ENCODE data around the gene GTSE1. TPM values are rescaled to one million over a fixed set of nuclear protein-coding genes. Genes with fewer than 3 reads are reported as not detected.

The GTSE1 gene
- total RNA-seq, 2 donors from 2014 or later, result 2.2 to 7.9 TPM

DNA sequence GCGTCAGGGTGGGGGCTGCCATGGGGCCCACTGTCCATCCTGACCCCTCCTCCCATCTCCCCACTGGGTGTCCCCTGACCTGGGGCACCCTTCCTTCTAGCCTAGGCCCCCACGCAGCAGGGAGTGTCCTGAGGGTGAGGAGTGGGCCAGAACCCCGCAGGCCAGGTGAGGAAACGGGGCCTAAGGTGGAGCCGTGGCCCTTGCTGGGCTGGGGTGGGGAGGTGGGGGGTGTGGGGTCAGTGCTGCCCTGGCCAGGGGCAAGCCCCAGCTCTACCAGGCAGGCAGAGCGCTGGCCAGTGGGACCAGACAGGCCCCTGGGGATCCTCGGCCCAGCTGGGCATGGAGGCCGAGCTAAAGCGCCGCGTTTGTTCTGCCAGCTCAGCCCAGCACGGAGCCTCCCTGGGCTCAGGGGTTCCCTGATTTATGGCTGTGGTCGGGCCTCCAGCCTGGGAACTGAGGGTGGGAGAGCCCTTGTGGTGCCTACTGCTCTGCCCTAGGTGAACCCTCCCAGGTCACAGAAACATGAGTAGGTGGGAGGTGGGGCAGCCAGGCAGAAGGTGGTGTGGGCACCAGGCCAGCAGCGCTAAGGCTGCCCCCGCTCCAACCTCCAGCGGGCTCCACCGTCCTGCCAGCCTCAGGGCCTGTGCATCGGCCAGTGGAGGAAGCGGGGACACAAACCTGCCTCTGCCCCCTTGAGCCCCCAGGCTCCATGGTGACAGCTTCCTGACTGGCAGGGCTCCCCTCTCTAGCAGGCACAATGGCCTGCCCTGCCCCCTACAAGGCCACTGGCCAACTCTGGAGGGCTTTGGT is 61.2 kb downstream of the GTSE1 start:
- no peak for DNase-seq
- intact Hi-C loops (cut with DNase I, micrococcal nuclease), result no loop called here
- peak; percentile 1 for ATAC-seq

DNA sequence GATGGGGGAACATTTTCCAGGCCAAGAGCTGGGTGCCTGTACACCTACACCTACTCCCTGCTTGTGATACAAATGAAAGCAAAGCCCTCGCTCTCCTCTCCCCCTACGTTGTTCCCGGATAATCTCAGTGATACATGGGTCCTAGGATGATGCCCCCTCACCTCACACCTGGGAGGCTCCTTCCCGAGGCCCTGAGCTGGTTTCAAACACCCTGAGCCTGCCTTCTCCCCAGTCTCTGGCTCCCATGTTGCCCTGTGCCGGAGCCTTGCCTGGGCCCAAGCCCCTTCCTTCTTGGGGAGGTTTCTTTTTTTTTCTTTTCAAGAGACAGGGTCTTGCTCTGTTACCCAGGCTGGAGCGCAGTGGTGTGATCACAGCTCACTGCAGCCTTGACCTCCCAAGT is 62.1 kb downstream of the GTSE1 start:
- no peak for DNase-seq
- intact Hi-C loops (cut with DNase I, micrococcal nuclease), result no loop called here

DNA sequence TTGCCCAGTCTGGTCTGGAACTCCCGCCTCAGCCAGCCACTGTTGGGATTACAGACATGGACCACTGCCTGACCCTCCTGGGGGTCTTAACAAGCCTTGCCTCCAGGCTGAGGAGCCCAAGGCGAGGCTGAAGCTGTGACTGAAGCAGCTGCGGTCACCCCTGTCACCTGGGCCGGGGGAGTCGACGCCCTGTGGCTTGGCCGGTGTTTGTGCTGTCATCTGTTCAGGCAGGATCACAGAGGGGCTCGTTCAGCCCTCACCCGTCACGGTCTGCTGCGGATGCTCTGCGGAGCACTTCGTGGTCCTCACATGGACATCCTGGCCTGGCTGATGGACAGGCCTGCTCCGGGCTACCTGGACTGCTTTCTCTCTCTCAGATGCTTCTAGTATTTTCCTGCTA is 62.7 kb downstream of the GTSE1 start:
- no peak for DNase-seq
- intact Hi-C loops (cut with DNase I, micrococcal nuclease), result no loop called here

More for the DNA sequence above, 62.1 kb downstream of the GTSE1 start:
- no peak for ATAC-seq

DNA sequence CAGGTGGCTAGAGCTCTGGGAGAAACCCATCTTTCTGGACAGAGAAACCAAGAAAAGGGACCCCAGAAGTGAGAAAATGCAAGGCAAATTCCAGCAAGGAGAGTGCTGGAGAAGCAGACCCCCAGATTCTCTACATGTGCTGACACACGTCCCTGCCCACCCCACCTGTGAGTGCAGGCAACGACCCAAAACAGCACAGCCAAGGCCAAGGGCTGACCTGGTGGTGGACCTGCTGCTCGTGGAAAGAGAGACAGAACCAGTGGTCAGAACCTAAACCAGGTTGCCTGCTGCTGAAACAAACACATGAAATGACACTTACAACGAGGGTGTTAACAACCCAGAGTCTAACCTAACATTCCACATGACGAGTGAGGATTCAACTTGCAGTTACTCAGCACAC is 63.4 kb downstream of the GTSE1 start:
- DNase-seq, result no peak
- ATAC-seq, result no peak
- intact Hi-C loops (cut with DNase I, micrococcal nuclease), result loop anchor here in 1 of 2 donors (10.0 kb wide), 1 partner anchor 185 kb away; no protein-coding TSS in a partner anchor

More for the DNA sequence above, 62.7 kb downstream of the GTSE1 start:
- ATAC-seq, result no peak

DNA sequence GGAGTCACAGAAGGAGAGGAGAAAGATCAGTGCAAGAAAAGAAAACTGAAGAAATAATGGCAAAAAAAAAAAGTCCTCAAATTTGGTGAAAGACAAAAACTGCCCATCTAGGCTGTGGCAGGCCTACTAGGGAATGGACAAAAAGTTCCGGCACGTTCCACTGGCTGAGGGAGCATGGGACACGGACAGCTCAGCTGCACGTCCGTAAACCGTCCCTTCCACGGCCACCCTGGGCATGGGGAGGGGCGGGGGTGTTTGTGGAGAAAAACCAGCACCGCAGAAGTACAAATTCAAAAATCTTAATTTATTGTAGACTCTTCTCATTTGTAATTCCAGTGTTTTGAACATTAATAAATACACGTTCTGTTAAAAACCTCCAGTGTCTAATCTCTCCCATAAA is 64.2 kb downstream of the GTSE1 start:
- intact Hi-C loops (cut with DNase I, micrococcal nuclease), result loop anchor here in 1 of 2 donors (10.0 kb wide), 1 partner anchor 184 kb away; no protein-coding TSS in a partner anchor
- no peak for ATAC-seq
- no peak for DNase-seq

DNA sequence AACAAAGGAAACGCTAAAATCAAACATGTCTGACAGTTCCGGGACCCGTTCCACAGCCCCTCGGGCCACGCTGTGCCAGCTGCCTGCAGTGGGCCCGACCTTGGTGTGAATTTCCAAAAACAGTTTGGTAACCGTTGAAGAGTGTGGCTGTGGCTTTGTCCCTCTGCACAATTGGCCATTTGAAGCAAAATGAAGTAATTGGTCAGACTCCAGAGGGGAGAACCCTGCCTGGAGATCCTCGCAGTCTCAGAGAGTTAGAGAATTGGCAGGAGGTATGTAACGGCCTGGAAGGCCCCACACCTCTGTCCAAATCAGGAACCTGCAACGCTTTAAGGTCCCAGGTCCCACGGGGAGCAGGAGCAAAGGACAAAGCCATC is 65.1 kb downstream of the GTSE1 start:
- no peak for ATAC-seq
- intact Hi-C loops (cut with DNase I, micrococcal nuclease), result loop anchor here in 1 of 2 donors (10.0 kb wide), 1 partner anchor 183 kb away; no protein-coding TSS in a partner anchor
- DNase-seq, result no peak

DNA sequence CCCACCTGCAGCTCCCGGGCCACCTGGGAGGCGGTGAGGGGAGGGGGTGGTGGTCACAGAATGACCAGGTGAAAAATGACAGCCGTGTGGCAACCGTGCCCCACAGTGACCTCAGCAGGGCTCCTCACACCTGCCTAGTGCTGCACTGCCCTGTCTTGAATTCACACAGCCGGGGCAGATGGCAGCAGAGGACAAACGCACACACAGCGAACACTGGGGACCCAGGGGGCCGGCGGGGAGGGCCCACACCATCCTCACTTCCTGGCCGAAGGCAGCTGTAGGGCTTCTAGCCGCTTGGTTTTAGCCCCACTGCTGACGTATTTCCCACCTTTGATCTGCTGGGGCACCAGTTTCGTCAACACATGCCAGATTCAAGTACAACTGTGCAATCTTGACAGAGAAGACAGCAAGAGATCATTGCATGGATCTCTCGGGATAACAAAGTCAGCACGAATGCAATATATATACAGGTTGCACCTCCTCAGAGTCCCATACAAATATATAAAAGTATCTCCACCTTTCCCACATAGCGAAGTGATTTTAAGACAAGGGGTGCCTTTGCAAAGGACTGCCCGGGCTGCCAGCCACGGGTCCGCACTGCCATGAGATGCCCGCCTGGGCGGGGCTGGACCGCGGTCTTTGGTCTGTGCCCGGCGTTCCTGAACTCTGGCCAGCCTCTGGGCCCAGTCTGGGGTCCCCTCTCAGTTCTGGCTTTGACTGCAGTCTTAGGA is 65.7 kb downstream of the GTSE1 start:
- DNase-seq, result no peak
- intact Hi-C loops (cut with DNase I, micrococcal nuclease), result loop anchor here in 1 of 2 donors (10.0 kb wide), 1 partner anchor 182 kb away; no protein-coding TSS in a partner anchor
- ATAC-seq, result no peak

DNA sequence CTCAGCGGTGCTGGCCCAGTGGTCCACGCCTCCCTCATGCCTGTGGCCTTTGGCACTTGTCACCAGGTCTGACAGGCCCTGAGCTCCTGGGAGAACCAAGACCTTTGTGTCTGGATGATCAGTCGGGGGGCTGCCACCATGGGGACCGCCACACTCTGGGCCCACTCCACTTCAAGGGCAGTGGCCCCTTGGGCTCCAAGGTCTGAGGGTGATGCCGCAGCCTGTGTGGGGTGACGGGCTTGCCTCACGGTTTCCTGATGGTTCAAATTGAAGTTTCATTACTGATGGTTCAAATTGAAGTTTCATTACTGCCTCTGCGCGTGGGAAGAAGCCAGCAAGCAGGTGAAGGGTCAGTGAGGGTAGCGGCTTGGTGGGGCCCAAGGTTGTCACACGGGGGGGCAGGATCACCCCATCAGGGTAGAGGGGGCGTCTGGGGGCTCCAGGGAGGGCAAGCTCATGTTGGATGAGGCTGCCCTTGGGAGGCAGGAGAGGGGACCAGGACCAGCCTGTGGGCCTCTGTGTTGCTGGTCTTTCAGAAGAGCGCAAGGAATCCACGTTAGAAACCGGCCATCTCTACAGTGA is 66.4 kb downstream of the GTSE1 start:
- ATAC-seq (no peak), DNase-seq (no peak)
- intact Hi-C loops (cut with DNase I, micrococcal nuclease), result loop anchor here in 1 of 2 donors (10.0 kb wide), 1 partner anchor 182 kb away; no protein-coding TSS in a partner anchor

DNA sequence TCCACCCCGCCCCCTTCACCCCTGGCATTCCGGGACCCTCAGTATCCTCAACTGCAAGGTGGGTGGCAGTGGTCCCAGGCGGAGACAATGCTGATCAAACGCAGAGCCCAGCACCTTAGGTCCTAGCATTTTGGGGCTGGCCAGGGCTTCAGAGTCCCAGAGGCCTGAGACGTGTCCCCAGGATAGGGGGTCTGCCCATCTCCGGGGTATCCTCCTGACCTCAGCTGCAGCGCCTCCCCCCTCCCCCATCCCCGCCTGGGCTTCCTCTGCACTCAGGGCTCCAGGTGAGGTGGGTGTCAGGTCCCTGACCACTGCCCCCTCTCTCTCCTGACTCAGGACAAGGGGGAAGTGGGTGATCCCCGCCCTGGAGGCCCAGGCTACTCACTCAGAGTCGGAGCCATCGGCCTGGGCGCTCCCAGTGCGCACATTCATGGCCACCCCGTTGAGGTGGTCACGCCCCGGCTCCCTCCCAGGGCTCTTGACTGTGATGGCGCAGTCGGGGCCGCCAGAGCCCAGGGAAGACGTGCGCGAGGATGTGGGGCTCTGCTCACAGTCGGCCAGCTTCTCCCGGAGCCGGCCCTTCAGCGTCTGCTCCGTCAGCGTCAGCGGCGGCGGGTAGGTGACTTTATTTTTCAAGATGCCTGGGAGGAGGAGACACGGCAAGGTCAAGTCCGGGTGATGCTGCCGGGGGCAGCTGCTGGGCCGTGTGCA is 67.1 kb downstream of the GTSE1 start:
- no peak for DNase-seq
- ATAC-seq, result no peak
- intact Hi-C loops (cut with DNase I, micrococcal nuclease), result loop anchor here in 1 of 2 donors (10.0 kb wide), 1 partner anchor 181 kb away; no protein-coding TSS in a partner anchor

DNA sequence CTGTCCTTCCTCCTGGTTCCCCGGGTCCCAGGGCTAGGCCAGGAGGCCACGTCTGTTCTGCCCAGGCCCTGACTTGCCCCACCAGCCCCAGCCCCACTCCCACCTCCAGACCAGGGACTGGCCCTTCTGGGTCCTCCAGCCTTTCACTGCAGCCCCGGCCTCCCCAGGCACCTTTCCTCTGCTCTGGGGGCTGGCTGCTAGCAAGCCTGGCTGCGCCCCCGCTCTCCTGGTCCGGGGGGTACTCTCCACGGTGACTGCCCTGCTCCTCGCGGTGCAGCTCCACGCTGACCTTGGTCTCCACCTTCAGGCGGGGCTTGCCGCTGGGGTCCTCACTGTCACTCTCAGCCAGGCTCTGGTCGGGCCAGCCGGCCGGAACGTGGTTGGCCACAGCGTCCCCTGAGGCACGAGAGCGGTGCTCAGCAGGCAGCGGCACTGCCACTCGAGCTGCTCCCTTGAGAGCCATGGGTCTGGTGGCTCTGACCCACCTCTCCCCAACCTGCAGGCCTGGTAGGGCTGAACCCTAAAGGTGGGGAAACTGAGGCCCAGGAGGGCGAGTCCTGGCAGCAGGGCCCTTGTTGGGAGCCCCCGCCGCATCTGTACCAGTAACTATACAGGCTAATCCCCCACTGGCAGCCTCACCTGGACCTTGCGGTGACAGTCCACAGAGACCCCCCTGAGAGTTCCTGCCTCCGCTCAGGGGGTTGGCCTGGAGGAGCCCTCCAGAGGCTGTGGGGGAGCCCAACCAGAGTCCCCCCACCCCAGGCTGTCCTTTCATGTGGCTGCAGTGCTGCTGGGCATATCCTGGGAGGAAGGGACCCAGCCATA is 67.9 kb downstream of the GTSE1 start:
- ATAC-seq (no peak), DNase-seq (no peak)
- intact Hi-C loops (cut with DNase I, micrococcal nuclease), result loop anchor here (5.0 to 10.0 kb wide), 2 partner anchors 178 to 180 kb away; no protein-coding TSS in a partner anchor

DNA sequence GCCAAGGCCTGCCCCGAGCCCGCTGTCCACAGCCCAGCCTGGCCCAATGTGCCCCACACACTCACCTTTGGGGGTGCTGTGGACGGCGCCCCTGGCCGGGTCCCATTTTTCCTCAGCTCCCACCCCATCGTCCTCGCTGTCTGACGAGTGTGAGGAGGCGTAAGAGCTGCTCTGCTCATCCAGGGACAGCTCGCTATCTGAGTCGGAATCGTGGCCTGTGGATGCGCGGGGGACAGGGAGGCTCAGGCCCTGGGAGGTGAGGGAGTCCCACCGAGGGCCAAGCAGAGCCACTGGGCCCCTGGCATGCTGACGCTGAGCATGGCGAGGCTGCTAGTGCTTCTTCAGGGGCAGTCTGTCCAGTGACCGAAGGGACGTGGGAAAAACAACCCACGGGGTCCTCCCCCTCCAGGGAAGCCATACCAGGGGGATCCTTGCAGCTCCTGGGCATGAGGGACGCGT is 68.5 kb downstream of the GTSE1 start:
- intact Hi-C loops (cut with DNase I, micrococcal nuclease), result loop anchor here (5.0 to 10.0 kb wide), 2 partner anchors 177 to 180 kb away; no protein-coding TSS in a partner anchor
- ATAC-seq (no peak), DNase-seq (no peak)

DNA sequence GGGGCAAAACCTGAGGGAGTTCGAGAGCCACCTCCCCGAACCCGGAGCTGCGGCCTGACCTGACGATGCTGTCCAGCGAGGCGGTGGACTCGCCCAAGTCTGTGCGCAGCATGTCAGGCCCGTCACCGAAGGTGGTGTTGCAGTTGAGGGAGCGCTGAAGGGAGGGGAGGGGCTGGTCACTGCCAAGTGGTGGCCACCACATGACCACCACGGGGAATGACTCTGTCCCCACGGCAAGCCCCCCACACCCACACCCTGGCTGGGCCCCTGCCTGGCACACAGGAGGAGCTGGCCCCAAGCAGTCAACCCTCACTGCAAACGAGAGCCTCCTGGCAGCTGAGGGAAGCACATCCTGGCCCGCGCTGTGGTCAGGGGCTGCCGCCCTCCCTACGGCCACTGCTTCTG is 69.7 kb downstream of the GTSE1 start:
- ATAC-seq (no peak), DNase-seq (no peak)
- intact Hi-C loops (cut with DNase I, micrococcal nuclease), result loop anchor here (5.0 to 10.0 kb wide), 2 partner anchors 176 to 178 kb away; no protein-coding TSS in a partner anchor

DNA sequence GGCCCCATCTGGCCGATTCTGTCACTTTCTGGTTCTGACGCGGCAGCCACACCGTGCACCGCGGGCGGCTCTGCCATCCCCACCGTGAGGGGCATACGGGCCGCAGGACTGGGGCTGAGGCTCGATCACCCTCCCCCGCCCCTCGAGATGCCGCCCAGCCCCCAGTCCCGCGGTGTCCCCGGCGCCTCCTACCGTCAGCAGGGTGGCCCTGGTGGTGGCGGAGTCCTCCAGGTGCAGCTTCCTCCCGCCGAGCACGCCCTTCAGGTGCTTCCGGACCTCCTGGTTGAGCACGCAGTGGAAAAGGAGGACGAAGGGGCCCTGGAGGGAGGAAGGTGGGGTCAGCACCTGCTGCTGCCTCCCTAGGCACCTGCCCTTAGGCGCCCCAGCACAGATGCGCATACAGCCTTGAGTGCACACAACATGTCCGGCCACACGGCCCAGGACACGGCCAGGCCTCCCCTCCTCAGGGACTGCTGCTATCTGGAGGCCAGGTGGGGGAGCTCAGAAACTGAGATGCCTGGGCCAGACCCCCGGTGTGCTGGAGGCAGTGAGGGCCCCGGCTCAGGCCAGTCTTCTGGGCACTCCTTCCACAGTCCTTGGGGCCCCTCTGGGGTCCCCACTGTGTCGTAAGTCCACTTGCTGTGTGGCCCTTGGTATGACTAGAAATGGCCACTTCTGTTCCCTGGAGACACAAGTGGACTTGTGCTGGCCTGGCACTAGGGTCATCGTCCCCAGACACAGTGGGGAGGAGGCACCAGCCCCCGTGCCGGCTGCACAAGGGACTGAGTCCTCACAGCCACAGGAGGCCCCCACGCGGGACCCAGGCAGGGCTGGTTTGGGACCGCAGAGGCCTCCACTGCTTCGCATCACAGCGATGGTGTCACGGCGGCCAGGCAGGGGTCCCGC is 70.4 kb downstream of the GTSE1 start:
- no peak for DNase-seq

DNA sequence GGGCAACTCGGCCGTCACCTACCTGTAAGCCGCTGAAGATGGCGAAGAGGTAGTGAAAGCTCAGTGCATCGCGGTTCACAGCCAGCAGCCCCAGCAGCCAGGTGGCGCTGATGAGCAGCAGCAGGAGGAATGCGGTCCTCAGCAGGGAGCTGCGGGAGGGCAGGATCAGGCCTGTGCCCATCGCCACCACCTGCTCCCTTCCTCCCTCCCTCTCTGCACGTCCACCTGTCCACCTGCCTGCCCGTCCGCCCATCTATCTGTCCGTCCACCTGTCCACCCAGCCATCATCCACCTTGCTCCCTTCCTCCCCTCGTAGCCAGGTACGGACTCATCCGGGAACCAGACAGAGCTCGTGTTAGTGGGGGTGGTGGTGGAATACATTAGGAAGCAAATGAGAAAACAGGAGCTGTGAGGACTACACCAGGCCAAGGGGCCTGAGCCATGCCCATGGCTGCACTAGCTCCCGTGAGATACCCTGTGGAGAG is 71.1 kb downstream of the GTSE1 start:
- ATAC-seq (peak; percentile 72), DNase-seq (peak; percentile 57 to 89)
- intact Hi-C loops (cut with DNase I, micrococcal nuclease), result loop anchor here (5.0 to 10.0 kb wide), 2 partner anchors 175 to 177 kb away; no protein-coding TSS in a partner anchor

More for the DNA sequence above, 70.4 kb downstream of the GTSE1 start:
- intact Hi-C loops (cut with DNase I, micrococcal nuclease), result loop anchor here (5.0 to 10.0 kb wide), 2 partner anchors 175 to 178 kb away; no protein-coding TSS in a partner anchor
- no peak for ATAC-seq

DNA sequence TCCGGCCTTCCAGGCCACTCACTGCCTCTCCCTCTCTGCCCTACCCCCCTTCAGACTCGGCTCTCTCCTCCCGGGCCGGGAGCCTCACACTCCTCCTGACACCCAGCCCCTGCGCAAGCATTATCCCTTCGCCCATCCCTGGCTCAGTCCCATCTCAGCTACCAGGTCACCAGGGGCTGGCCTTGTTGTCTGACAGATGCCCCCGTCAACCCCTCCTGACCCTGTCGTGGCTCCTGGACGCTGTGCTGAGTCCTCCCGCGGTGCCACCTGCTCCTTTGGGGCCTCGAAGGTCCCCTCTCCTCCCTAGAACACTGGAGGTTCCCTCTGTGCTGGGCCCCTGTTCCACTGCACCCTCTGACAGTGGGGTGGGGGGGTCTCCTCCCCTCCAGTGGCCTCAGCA is 71.8 kb downstream of the GTSE1 start:
- no peak for ATAC-seq
- intact Hi-C loops (cut with DNase I, micrococcal nuclease), result loop anchor here (5.0 to 10.0 kb wide), 2 partner anchors 174 to 176 kb away; no protein-coding TSS in a partner anchor
- no peak for DNase-seq

Data from left colon (tissue), 2 donors.